Measurements from ENCODE around the gene SERPINB6. TPM values are rescaled to one million over a fixed set of nuclear protein-coding genes. Genes with fewer than 3 reads are reported as not detected.

SERPINB6 gene
- total RNA-seq, 4 donors from 2014 or later = 21.2 to 37.0 (median 35.6) TPM

- no peak for TF ChIP-seq CTCF (IDR thresholded peaks at IDR 0.05)
- TF ChIP-seq POLR2A (IDR thresholded peaks at IDR 0.05) = no peak
- no peak for DNase-seq (ENCODE audit: low spot score in 2 of 2)
- intact Hi-C loops (cut with DNase I; ENCODE audit: low total_unique reads) = no loop called here
- no peak overlapping the region for H3K4me3 ChIP-seq (ENCODE audit: low read depth, poor library complexity, severe bottlenecking)
- 86 to 88% methylated on average over 3 of the region's 3 CpGs for WGBS, 2 donors
Observed at GRCh38 chr6:2940851-2941250, 30.5 kb downstream of the SERPINB6 start.

- DNase-seq (ENCODE audit: low spot score in 2 of 2) = peak; percentile 10 to 36
- TF ChIP-seq POLR2A (IDR thresholded peaks at IDR 0.05) (no peak), CTCF (IDR thresholded peaks at IDR 0.05) (no peak)
- no peak overlapping the region for H3K4me3 ChIP-seq (ENCODE audit: low read depth, poor library complexity, severe bottlenecking)
- WGBS, 2 donors = 82 to 85% methylated on average over 26 of the region's 26 CpGs
- intact Hi-C loops (cut with DNase I; ENCODE audit: low total_unique reads) = no loop called here
Observed at GRCh38 chr6:2940010-2940850, 31.1 kb downstream of the SERPINB6 start.

GRCh38 chr6:2939315-2940009, 31.9 kb downstream of the SERPINB6 start:
- 95 to 99% methylated on average over 16 to 34 of the region's 34 CpGs for WGBS, 2 donors
- no peak for TF ChIP-seq CTCF (IDR thresholded peaks at IDR 0.05)
- TF ChIP-seq POLR2A (IDR thresholded peaks at IDR 0.05) = no peak
- H3K4me3 ChIP-seq (ENCODE audit: low read depth, poor library complexity, severe bottlenecking) = no peak overlapping the region
- intact Hi-C loops (cut with DNase I; ENCODE audit: low total_unique reads) = loop anchor here (10.0 kb wide), 1 partner anchor 95 kb away; the partner anchor contains the start of gene SERPINB1
- DNase-seq (ENCODE audit: low spot score in 2 of 2) = peak; percentile 10 to 68

- no peak overlapping the region for H3K4me3 ChIP-seq (ENCODE audit: low read depth, poor library complexity, severe bottlenecking)
- WGBS, 2 donors = 85 to 88% methylated on average over 8 to 9 of the region's 9 CpGs
- intact Hi-C loops (cut with DNase I; ENCODE audit: low total_unique reads) = loop anchor here (10.0 kb wide), 1 partner anchor 94 kb away; the partner anchor contains the start of gene SERPINB1
- DNase-seq (ENCODE audit: low spot score in 2 of 2) = peak in 1 of 2 donors; percentile 10
- TF ChIP-seq CTCF (IDR thresholded peaks at IDR 0.05) = no peak
- TF ChIP-seq POLR2A (IDR thresholded peaks at IDR 0.05) = no peak
Observed at GRCh38 chr6:2938632-2939083, 32.7 kb downstream of the SERPINB6 start.

- no peak overlapping the region for H3K4me3 ChIP-seq (ENCODE audit: low read depth, poor library complexity, severe bottlenecking)
- DNase-seq (ENCODE audit: low spot score in 2 of 2) = peak in 1 of 2 donors; percentile 43
- TF ChIP-seq POLR2A (IDR thresholded peaks at IDR 0.05) = no peak
- TF ChIP-seq CTCF (IDR thresholded peaks at IDR 0.05) = no peak
- 64 to 69% methylated on average over 16 of the region's 16 CpGs for WGBS, 2 donors
- intact Hi-C loops (cut with DNase I; ENCODE audit: low total_unique reads) = loop anchor here (10.0 kb wide), 1 partner anchor 93 kb away; the partner anchor contains the start of gene SERPINB1
Observed at GRCh38 chr6:2938004-2938631, 33.2 kb downstream of the SERPINB6 start.

Measured in lower leg skin (tissue), 4 donors.